ENCODE data around the gene XPO4. TPM values are rescaled to one million over a fixed set of nuclear protein-coding genes. Genes with fewer than 3 reads are reported as not detected.

XPO4 gene
- total and polyA plus RNA-seq, 10 of the 15 experiments (the other 5 are each of a cell fraction or from before 2014, with no cell fraction given) = 3.6 to 24.9 (median 18.4) TPM

- TF ChIP-seq, protein P1, sequence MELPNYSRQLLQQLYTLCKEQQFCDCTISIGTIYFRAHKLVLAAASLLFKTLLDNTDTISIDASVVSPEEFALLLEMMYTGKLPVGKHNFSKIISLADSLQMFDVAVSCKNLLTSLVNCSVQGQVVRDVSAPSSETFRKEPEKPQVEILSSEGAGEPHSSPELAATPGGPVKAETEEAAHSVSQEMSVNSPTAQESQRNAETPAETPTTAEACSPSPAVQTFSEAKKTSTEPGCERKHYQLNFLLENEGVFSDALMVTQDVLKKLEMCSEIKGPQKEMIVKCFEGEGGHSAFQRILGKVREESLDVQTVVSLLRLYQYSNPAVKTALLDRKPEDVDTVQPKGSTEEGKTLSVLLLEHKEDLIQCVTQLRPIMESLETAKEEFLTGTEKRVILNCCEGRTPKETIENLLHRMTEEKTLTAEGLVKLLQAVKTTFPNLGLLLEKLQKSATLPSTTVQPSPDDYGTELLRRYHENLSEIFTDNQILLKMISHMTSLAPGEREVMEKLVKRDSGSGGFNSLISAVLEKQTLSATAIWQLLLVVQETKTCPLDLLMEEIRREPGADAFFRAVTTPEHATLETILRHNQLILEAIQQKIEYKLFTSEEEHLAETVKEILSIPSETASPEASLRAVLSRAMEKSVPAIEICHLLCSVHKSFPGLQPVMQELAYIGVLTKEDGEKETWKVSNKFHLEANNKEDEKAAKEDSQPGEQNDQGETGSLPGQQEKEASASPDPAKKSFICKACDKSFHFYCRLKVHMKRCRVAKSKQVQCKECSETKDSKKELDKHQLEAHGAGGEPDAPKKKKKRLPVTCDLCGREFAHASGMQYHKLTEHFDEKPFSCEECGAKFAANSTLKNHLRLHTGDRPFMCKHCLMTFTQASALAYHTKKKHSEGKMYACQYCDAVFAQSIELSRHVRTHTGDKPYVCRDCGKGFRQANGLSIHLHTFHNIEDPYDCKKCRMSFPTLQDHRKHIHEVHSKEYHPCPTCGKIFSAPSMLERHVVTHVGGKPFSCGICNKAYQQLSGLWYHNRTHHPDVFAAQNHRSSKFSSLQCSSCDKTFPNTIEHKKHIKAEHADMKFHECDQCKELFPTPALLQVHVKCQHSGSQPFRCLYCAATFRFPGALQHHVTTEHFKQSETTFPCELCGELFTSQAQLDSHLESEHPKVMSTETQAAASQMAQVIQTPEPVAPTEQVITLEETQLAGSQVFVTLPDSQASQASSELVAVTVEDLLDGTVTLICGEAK (IDR thresholded peaks at IDR 0.05; ENCODE audit: borderline replicate concordance) = no peak
- TF ChIP-seq SKIL (IDR thresholded peaks at IDR 0.05; ENCODE audit: low read depth, poor library complexity, severe bottlenecking) (no peak), CREB1 (IDR thresholded peaks at IDR 0.05; ENCODE audit: low read depth) (no peak), SUPT20H (IDR thresholded peaks at IDR 0.05; ENCODE audit: borderline replicate concordance, control insufficient read depth, low read depth, low read length) (no peak), ASH2L (IDR thresholded peaks at IDR 0.05; ENCODE audit: borderline replicate concordance, low read depth) (no peak), NBN (IDR thresholded peaks at IDR 0.05) (no peak), EP300 (IDR thresholded peaks at IDR 0.05; ENCODE audit: borderline replicate concordance in 1 of 2, control insufficient read depth in 1 of 2, low read depth in 2 of 2, low read length in 2 of 2) (no peak), ZNF592 (IDR thresholded peaks at IDR 0.05) (no peak), CBX5 (IDR thresholded peaks at IDR 0.05; ENCODE audit: low read depth) (no peak), TCF7 (IDR thresholded peaks at IDR 0.05; ENCODE audit: borderline replicate concordance) (no peak), POU2F2 (IDR thresholded peaks at IDR 0.05; ENCODE audit: borderline replicate concordance, low read depth, low read length) (no peak), MEF2A (IDR thresholded peaks at IDR 0.05; ENCODE audit: insufficient read depth, low read depth, low read length) (no peak), RFX5 (IDR thresholded peaks at IDR 0.05; ENCODE audit: low read depth, low read length) (no peak)
Observed at GRCh38 chr13:20788312-20788711, 114.2 kb downstream of the XPO4 start (continued).

Measured in GM12878 (cell line).